NCI-H774 (cell line): ENCODE data around the gene YY1.
"Not testable (repeated sequence)": the region's sequence is repeated elsewhere in the genome, so short reads cannot be mapped to it uniquely, and the experiment has no call there.

ENCODE experiments used
- DNase-seq: peaks from one replicate; lab custom pipeline; 2025; lab: John Stamatoyannopoulos, UW

Gene YY1

GRCh38 chr14:100243020-100243419, 4.1 kb downstream of the YY1 start:
- DNase-seq: no peak

GRCh38 chr14:100246809-100247428, 8.0 kb downstream of the YY1 start:
- peak; percentile 5 for DNase-seq

- no peak for DNase-seq
These were observed 12.0 kb downstream of the YY1 start for GRCh38 chr14:100250732-100251465.

- no peak for DNase-seq
These were observed 13.7 kb downstream of the YY1 start for GRCh38 chr14:100252684-100253083.

GRCh38 chr14:100256339-100256895, 17.5 kb downstream of the YY1 start:
- DNase-seq: no peak

- DNase-seq: no peak
These were observed 22.7 kb downstream of the YY1 start for GRCh38 chr14:100261621-100262020.

- DNase-seq: no peak
These were observed 23.6 kb downstream of the YY1 start for GRCh38 chr14:100262545-100262944.

GRCh38 chr14:100263141-100263540, 24.2 kb downstream of the YY1 start:
- DNase-seq: no peak

- DNase-seq: no peak
These were observed 29.0 kb downstream of the YY1 start for GRCh38 chr14:100267990-100268389.

- DNase-seq: no peak
These were observed 29.8 kb downstream of the YY1 start for GRCh38 chr14:100268591-100269207.

- peak; percentile 3 for DNase-seq
These were observed 32.4 kb downstream of the YY1 start for GRCh38 chr14:100271247-100271939.

- no peak for DNase-seq
These were observed 35.3 kb downstream of the YY1 start for GRCh38 chr14:100274250-100274649.

GRCh38 chr14:100275214-100275613, 36.3 kb downstream of the YY1 start:
- no peak for DNase-seq

- no peak for DNase-seq
These were observed 39.8 kb downstream of the YY1 start for GRCh38 chr14:100278702-100279101.

- DNase-seq: no peak
These were observed 40.2 kb downstream of the YY1 start for GRCh38 chr14:100279133-100279532.

- no peak for DNase-seq
These were observed 40.6 kb downstream of the YY1 start for GRCh38 chr14:100279563-100279962.

- no peak for DNase-seq
These were observed 42.5 kb downstream of the YY1 start for GRCh38 chr14:100281286-100282082.

GRCh38 chr14:100282083-100282350, 43.1 kb downstream of the YY1 start:
- DNase-seq: no peak

- no peak for DNase-seq
These were observed 43.9 kb downstream of the YY1 start for GRCh38 chr14:100282766-100283419.

- not testable (repeated sequence) for DNase-seq
These were observed 44.5 kb downstream of the YY1 start for GRCh38 chr14:100283436-100283835.
